CD1c-positive myeloid dendritic cell (primary cell): ENCODE results near the gene CCL4.
"Not testable (repeated sequence)": the region's sequence is repeated elsewhere in the genome, so short reads cannot be mapped to it uniquely, and the experiment has no call there.

Source experiments
- DNase-seq: peaks from one replicate; pipeline ENCODE4 v3.0.0-alpha.2; 2016; ENCODE audit errors: extremely low spot score

The CCL4 gene

GRCh38 chr17:36117505-36118382 lies 14.1 kb downstream of the CCL4 start:
- peak; percentile 56 for DNase-seq

- no peak for DNase-seq
Measured at GRCh38 chr17:36118477-36119353, 15.1 kb downstream of the CCL4 start.

GRCh38 chr17:36120221-36120620 lies 16.6 kb downstream of the CCL4 start:
- DNase-seq: no peak

- DNase-seq: not testable (repeated sequence)
Measured at GRCh38 chr17:36121099-36121498, 17.5 kb downstream of the CCL4 start.

GRCh38 chr17:36123431-36123830 lies 19.8 kb downstream of the CCL4 start:
- no peak for DNase-seq

- DNase-seq: no peak
Measured at GRCh38 chr17:36124879-36125824, 21.5 kb downstream of the CCL4 start.

- no peak for DNase-seq
Measured at GRCh38 chr17:36127199-36127893, 23.7 kb downstream of the CCL4 start.

- peak; percentile 11 for DNase-seq
Measured at GRCh38 chr17:36127911-36128310, 24.3 kb downstream of the CCL4 start.

GRCh38 chr17:36128411-36128978 lies 24.9 kb downstream of the CCL4 start:
- DNase-seq: no peak

- no peak for DNase-seq
Measured at GRCh38 chr17:36129616-36130015, 26.0 kb downstream of the CCL4 start.

- peak; percentile 15 for DNase-seq
Measured at GRCh38 chr17:36130346-36130745, 26.7 kb downstream of the CCL4 start.

GRCh38 chr17:36131421-36131820 lies 27.8 kb downstream of the CCL4 start:
- DNase-seq: peak; percentile 51

GRCh38 chr17:36131931-36132330 lies 28.3 kb downstream of the CCL4 start:
- DNase-seq: no peak

GRCh38 chr17:36132421-36132831 lies 28.8 kb downstream of the CCL4 start:
- no peak for DNase-seq

GRCh38 chr17:36133602-36134236 lies 30.1 kb downstream of the CCL4 start:
- peak; percentile 52 for DNase-seq

GRCh38 chr17:36135465-36135864 lies 31.8 kb downstream of the CCL4 start:
- DNase-seq: no peak

GRCh38 chr17:36136036-36136435 lies 32.4 kb downstream of the CCL4 start:
- no peak for DNase-seq

GRCh38 chr17:36136439-36136838 lies 32.8 kb downstream of the CCL4 start:
- no peak for DNase-seq

- no peak for DNase-seq
Measured at GRCh38 chr17:36142235-36142634, 38.6 kb downstream of the CCL4 start.

GRCh38 chr17:36142806-36143205 lies 39.2 kb downstream of the CCL4 start:
- no peak for DNase-seq
